Measurements from ENCODE around the gene BBIP1. TPM values are rescaled to one million over a fixed set of nuclear protein-coding genes. Genes with fewer than 3 reads are reported as not detected.

The BBIP1 gene
- total RNA-seq (2014; rRNA removed; shearing (Covaris generic)) (14.8 and 20.6 TPM in 2 replicates), polyA plus RNA-seq (2016; fragmentation: Nextera tagmentation; extraction: Ambion mirVana) (50.6 and 56.5 TPM in 2 replicates)
- long read RNA-seq, transcript BBIP1-207 (4 exons, 2,119 nt), result major isoform, 10 of 13 reads
- long read RNA-seq, partial matches to known transcripts, result 1 of 13 reads
- long read RNA-seq, other reads (novel, unspliced or antisense), result 1 of 13 reads

GRCh38 chr10:110918643-110919348 lies at the start of gene BBIP1:
Gene BBIP1, minus strand, starts transcription at chr10:110919180. Its CDS starts 1,023 bp downstream, at chr10:110918157.
- H3K9me2 ChIP-seq (ENCODE audit: insufficient read depth), result no peaks in the 10 kb centered on the region
- peak within 1 kb of the TSS; percentile 48; the same call in 1 of the 2 replicates for H2AFZ ChIP-seq
- H4K20me1 ChIP-seq (replicated peaks; ENCODE audit: insufficient read depth), result 0 out of 2 replicates have a peak, but pooled peaks cover 4% of the 10 kb centered on the region
- DNase-seq (ENCODE audit: low spot score) (no peak), ATAC-seq (peak; percentile 94)
- H3K4me1 ChIP-seq (ENCODE audit: insufficient read depth), result peaks cover 16% of the 10 kb centered on the region
- H3F3A ChIP-seq (replicated peaks; ENCODE audit: low read depth), result no peaks in the 10 kb centered on the region
- H3K4me3 ChIP-seq, result peak within 1 kb of the TSS; percentile 65
- Mint-ChIP-seq H3K36me3 (ENCODE audit: low read depth) (0 out of 3 replicates have a peak, but pooled peaks cover 4% of the 10 kb centered on the region), H3K4me3 (peak within 1 kb of the TSS; percentile 88), H3K27ac (peak within 1 kb of the TSS; percentile 99), H3K9me3 (no peaks in the 10 kb centered on the region), H3K4me1 (peaks cover 23% of the 10 kb centered on the region; the same call in 2 of the 3 replicates), H3K27me3 (ENCODE audit: insufficient read depth, low read depth, poor library complexity) (peaks cover 9% of the 10 kb centered on the region)
- H3K4me2 ChIP-seq, result peak within 1 kb of the TSS; percentile 83
- peak within 1 kb of the TSS; percentile 95 for H3K27ac ChIP-seq (ENCODE audit: low read depth)
- no peaks in the 10 kb centered on the region for H3K27me3 ChIP-seq (ENCODE audit: insufficient read depth)
- peaks cover 44% of the 10 kb centered on the region for H3K79me2 ChIP-seq (replicated peaks; ENCODE audit: insufficient read depth)
- no peaks in the 10 kb centered on the region for H3K36me3 ChIP-seq (ENCODE audit: insufficient read depth)
- peak; percentile 92 for TF ChIP-seq ETS1 (IDR thresholded peaks at IDR 0.05)
- peak; percentile 54 for TF ChIP-seq POLR2AphosphoS5 (IDR thresholded peaks at IDR 0.05; ENCODE audit: low read depth)
- TF ChIP-seq CREB1 (CRISPR knock-in tag; IDR thresholded peaks at IDR 0.05; ENCODE audit: low read depth), result peak; percentile 86
- no peak for TF ChIP-seq EZH2phosphoT487 (IDR thresholded peaks at IDR 0.05; ENCODE audit: unreplicated experiment)

- ATAC-seq, result no peak
- H3K36me3 Mint-ChIP-seq (ENCODE audit: low read depth), result no peaks in the 10 kb centered on the region
Observed at GRCh38 chr10:110967645-110968044, 48.7 kb upstream of the BBIP1 start.

More at GRCh38 chr10:110967645-110968044, 48.7 kb upstream of the BBIP1 start:
- Histone ChIP-seq H3K79me2 (replicated peaks; ENCODE audit: insufficient read depth) (peaks cover 94% of the 10 kb centered on the region), H2AFZ (no peak overlapping the region), H3K36me3 (ENCODE audit: insufficient read depth) (no peaks in the 10 kb centered on the region), H4K20me1 (replicated peaks; ENCODE audit: insufficient read depth) (peaks cover 15% of the 10 kb centered on the region), H3K27ac (ENCODE audit: low read depth) (no peak overlapping the region), H3K27me3 (ENCODE audit: insufficient read depth) (no peaks in the 10 kb centered on the region), H3K4me2 (no peak overlapping the region), H3K9me2 (ENCODE audit: insufficient read depth) (no peaks in the 10 kb centered on the region), H3K4me3 (no peak overlapping the region), H3K4me1 (ENCODE audit: insufficient read depth) (peaks cover 9% of the 10 kb centered on the region), H3F3A (replicated peaks; ENCODE audit: low read depth) (no peaks in the 10 kb centered on the region)
- Mint-ChIP-seq H3K27ac (no peak overlapping the region), H3K4me3 (no peak overlapping the region), H3K9me3 (no peaks in the 10 kb centered on the region), H3K4me1 (peaks cover 19% of the 10 kb centered on the region), H3K27me3 (ENCODE audit: insufficient read depth, low read depth, poor library complexity) (no peaks in the 10 kb centered on the region)
- DNase-seq (ENCODE audit: low spot score), result no peak
- TF ChIP-seq EZH2 (IDR thresholded peaks at IDR 0.05; ENCODE audit: low read depth, unreplicated experiment) (no peak), CREB1 (CRISPR knock-in tag; IDR thresholded peaks at IDR 0.05; ENCODE audit: low read depth) (no peak), EZH2phosphoT487 (IDR thresholded peaks at IDR 0.05; ENCODE audit: unreplicated experiment) (no peak), ETS1 (IDR thresholded peaks at IDR 0.05) (no peak), POLR2AphosphoS5 (IDR thresholded peaks at IDR 0.05; ENCODE audit: low read depth) (no peak), STAT1 (IDR thresholded peaks at IDR 0.05; ENCODE audit: unreplicated experiment) (no peak), NANOG (IDR thresholded peaks at IDR 0.05; ENCODE audit: borderline replicate concordance) (no peak), ZNF331 (CRISPR knock-in tag; IDR thresholded peaks at IDR 0.05; ENCODE audit: low read depth) (no peak), ZNF114 (CRISPR knock-in tag; IDR thresholded peaks at IDR 0.05) (no peak), ZNF462 (CRISPR knock-in tag; IDR thresholded peaks at IDR 0.05) (no peak)

Measured in GM23338 (cell line).